Activated T-helper 1 cell treated with anti-CD3 and anti-CD28 coated beads, Interleukin-2, amount 50 U/mL, for 16 hours (primary cell): ENCODE data around the gene PHF21B.
"Not testable (repeated sequence)": the region's sequence is repeated elsewhere in the genome, so short reads cannot be mapped to it uniquely, and the experiment has no call there.

ENCODE experiments used
- DNase-seq, 2 donors: peaks; one replicate each; pipeline ENCODE4 v3.0.0-alpha.2; 2020; ENCODE audit warnings: low read depth in 1 of 2, low spot score in 1 of 2

The PHF21B gene

DNA sequence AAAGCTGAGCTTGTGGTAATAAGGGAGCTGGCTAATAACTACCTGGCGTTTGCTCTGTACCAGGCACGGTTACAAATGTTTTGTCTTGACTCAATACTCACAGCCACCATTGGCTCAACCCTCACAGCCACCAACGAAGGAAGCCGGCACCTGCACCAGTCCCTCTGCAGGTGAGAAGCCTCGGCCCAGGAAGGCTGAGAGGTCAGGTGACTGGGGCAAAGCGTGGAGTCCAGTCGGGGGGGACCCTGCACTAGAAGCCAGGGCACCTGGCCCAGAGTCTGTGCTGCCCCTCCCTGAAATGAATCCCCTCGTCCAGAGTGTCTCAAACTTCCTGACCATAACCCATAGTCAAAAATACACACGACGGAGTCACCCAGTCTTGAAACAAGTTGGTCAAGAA, 90.1 kb downstream of the PHF21B start:
- DNase-seq = no peak

DNA sequence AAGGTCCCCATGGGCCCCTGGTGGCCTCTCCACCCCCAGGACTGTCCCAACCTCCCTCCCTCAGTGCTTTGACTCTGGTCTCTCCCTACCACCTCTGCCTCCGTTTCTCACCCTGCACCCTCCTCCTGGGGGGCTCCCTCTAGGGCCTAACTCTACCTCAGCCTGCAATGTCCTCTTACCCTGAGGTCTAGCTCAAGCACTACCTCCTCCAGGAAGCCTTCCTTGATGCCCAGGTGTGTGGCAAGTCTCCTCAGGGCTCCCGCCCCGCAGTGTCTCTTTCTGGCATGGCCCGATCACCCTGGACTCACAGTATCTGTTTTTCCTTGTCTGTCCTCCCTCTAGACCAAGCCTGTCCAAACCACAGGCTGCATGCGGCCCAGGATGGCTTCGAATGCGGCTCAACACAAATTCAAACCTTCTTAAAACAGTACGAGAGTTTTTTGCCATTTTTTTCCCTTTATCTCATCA, 90.8 kb downstream of the PHF21B start:
- no peak for DNase-seq

DNA sequence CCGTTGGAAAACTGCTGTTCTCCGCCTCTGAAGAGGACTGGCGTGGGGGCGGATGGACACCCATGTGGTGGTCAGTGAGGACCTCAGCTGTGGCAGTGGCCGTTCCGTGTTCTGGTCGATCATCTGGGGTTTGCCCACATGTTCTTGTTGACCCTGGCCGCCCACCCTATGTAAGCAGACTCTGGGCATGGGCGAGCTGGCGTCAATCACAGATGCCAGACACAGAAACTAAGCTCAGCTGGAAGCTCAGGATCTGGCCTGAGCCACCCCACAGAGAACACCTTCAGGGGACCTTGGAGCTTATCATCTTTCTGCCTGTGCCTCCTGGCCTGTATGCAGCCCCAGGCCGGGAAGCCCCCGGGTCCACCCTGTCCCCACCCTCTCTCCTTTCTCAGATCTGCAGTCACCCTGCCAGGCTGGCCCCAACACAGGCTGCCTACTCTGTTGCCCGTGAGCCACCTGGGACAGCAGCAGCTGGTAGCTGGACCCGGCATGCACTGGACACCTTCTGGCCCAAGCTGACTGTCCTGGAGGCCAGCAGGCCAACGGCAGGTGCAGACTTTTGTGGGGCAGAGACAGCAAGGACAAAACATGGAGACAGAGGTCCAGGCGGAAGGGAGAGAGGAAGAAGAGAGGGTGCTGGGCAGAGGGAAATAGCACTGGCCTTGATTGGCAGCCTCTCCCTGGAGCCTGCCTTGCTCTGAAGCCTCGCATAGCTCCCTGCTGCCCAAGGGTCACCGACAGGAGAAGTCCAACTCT, 91.5 kb downstream of the PHF21B start:
- DNase-seq = no peak

DNA sequence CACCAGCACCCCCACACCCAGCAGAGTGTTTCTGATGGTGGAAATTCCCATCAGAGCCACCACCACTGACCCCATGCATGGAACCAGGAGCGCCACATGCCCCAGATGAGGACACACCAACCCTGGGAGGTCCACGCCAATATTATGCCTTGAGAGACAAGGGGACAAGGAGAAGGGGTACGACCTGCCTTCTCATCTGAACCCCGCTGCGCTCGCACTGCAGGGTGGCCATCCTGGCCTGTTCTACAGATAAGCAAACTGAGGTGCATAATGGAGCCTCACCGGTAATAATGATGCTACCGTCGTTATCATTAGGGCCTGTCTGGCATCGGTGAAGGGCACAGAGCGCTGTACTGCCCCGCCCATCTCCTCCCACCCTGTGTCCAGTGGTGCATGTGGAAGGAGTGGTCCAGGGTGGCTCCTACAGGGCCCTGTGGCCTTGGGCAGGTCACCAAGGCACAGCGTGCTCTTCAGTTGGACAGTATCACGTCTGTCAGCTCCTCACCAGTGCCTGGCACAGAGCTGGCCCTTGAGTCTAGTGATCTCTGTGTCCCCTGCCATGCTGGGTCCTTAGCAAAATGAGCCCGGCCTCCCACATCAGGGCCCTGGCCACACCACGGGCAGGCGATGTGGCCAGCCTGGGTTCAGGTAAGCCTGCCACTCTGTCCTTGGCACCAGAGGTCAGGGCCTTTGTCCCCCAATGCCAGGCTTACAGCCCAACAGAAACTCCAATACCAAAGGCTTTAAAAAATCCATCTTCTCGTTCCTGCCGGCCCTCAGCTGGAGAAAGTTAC, 92.2 kb downstream of the PHF21B start:
- no peak for DNase-seq

DNA sequence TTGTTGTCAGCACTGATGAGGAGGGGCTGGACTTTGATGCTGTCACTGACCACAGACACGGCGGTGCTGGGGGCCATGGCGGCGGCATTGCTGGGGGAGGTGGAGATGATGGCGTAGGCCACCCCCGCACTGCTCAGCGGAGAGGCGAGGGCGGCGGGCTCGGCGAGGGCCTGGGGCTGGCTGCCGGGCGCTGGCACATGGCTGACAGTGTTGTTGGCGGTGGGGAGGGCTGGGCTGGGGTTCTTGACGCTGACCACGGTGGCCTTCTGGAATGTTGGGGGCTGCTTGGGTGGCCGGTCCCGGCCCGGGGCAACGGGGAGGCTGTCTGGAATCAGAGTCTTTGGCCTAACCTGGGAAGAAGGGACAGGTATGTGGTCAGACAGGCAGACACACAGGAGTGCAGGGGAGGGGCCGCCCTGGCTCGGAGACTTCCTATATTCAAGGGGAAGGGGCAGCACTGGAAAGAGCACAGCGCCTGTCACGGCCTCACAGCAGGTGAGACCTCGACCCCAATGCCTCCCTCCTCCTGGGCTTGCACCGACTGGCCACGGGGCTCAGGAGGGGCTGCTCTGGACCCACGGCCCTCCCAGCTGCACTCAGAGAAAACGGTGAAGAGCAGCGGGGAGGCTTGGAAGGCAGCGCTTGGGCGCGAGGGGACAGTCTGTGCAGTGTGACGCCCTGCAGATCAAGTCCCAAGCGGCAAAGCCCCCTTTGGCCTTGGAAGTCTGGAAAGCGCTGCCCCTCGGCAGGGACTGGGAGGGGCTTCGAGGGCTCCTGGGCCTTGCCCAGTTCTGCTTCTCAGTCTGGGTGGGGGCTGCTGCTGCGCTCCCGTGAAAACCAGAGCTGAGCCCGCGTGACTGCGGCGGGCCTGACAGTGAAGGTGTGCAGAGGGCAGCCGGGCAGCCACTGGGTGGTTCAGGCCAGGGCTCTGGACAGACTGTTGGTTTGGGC, 93.2 kb downstream of the PHF21B start:
- DNase-seq = no peak

DNA sequence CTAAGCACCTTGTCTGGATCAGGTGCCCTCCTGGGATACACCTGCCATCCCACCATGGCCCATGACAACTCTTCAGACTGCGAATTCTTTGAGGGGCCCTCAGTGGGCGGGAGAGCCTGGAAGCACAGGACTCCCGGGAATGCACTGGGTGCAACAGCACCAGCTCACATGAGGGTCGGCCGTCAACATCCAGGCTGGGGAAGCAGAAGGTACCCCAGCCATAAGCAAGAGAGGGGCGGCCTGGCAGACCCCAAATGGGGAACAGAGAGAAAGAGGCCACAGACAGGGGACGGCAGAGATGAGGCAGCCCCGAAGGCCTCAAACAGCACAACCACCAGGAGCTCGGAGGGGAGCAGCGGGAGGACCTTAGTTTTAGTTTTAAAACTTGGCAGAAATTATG, 94.4 kb downstream of the PHF21B start:
- no peak for DNase-seq

DNA sequence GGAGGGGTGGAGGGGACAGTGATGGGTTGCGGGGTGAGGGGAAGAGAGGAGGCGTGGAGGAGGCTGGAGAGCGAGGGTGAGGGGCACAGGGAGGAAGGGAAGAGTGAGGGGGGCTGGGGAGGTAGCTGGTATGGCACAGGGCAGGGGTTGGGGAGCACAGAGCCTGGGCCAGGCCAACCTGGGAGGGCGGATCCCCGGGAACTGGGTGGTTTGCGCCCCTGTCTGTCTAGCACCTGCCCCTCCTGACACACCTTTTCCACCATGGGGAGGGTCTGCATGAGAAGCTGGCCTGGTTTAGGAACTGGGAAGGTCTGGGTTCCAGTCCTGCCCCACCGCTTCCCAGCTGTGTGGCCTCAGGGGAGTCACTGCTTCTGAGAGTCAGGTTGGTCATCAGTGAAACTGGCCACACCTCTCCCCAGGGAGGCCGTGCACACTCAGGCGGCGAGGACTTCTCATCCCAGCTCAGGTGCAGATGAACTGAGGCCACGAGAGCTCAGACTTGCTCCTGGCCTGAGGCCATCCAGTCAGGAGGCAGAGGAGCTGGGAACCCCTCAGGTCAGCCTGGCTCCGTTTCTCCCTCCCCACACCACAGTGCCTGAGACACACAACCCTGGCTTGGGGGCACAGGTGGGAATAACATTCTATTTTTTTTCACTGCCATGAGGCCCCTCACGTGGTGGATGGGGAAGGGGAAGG, 95.6 kb downstream of the PHF21B start:
- no peak for DNase-seq

DNA sequence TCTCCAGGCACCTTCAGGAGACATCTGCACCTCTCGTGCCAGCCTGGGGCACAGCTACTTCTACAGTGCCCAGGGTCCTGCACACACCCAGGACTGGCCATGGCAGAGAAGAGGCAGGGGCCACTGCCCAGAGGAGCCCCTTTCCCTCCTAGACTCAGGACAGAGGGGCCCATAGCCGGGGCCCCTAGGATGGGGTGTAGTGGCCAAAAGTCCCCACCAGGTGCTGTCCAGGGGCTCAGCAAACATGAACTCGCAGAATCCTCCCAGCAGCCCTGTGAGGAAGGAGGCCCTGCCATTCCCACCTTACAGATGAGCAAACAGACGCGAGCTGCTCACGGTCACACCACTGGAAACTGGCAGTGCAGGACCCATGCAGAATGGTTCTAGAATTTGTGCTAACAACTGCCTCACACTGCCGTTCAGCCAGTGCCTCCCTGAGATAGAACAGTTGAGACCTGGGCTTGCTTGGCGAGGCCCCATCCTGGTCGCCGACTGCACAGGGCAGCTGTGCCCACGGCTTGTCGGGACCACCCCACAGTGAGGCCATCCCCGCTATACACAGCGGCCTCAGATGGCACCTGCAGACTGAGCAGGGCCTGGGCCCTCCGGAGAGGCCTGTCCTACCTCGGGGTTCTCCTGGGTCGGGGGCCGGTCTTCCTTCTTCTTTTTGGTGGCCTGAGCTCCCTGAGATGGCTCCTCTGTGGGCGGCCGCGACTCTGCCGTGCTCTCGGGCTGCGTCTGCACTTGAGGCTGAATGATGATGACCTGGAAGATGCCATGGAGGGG, 96.4 kb downstream of the PHF21B start:
- no peak for DNase-seq

DNA sequence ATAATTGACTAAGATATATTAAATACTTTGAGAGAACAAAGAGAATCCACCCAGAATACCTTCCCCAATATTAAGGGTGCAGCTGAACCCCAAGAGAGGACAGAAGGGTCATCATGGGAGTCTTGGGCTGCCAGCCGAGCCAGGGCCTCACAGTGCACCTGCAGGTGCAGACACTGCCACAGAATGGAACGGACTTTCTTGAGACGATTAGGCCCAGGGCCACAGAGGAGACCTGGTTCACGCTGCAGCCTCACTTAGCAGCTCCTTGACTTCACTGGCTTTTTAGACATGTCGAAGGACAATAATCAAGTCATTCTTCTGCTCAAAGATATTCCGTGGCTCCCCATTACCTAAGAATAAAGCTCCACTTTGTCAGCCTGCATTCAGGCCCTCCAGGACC, 100.6 kb downstream of the PHF21B start:
- DNase-seq = no peak

DNA sequence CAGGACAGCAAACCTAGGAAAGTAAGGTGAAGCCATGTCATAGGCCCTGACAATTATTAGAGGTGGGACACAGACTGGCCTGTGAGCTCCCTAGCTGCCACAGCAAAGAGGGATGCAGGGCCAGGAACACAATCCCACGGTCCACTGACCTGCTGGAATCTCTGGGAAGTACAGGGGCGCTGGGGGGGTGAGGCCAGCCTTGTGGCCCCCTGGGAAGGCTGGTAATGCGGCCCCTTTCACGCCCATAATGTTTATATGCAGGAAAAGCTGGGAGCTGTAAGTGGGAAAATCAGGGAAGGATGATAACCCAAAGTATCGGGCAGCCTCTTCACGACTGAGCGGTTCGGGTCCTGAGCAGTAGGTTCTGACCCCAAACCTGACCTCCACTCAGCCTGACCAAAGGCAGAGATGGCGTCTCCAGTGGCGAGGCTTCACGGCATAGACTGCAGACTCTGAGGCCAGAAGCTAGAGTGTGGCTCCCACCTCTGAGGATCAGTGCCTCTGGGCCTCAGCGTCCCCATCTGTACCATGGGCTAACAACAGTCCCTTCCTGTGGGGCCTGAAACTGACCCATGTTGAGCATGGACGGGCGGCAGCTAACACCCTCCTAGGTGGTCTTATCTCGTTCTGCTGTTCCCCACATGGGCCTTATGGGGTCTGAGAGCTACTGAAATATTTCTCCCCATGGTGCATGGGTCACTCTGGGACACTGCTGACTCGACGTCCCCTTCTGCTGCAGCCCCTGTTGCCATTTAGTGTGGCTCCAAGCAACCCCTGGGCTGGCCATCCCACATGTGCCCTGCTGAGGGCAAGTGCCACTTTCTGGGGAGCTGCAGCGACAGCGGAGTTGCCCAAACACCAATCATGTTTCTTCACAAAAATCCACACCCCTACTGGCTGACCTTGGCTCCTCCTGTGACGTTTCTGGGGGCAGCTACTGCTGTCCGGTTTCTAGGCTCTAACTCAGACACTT, 101.8 kb downstream of the PHF21B start:
- DNase-seq = no peak

DNA sequence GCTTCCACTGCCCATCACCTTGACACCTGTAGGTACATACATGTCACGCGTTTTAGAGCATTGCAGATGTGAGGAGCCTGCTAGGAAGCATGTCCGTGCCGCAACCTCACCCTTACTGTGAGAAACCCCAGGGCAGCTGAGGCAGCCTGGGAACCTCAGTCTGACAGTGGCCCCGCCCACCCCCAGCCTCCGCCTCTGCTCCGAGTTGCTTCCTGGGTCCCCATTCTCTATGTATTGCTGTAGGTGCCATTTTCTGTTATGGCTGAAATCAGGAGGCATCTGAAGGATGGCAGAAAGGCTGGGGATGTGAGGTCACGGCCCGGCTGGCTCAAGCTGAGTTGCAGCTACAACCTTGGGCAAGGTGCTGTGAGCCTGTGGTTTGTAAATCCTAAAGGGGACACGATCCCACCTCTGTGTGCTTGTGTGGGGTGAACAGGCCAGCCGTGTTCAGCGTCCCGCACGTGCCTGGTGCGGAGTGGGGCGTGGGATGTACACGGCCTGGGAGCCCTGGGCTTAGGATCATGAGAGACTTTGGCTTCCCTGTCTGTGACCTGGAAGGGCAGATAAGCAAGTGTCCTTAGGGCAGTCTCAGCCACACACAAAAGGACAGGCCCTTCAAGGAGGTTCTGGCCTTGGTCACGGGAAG, 102.7 kb downstream of the PHF21B start:
- DNase-seq = no peak

DNA sequence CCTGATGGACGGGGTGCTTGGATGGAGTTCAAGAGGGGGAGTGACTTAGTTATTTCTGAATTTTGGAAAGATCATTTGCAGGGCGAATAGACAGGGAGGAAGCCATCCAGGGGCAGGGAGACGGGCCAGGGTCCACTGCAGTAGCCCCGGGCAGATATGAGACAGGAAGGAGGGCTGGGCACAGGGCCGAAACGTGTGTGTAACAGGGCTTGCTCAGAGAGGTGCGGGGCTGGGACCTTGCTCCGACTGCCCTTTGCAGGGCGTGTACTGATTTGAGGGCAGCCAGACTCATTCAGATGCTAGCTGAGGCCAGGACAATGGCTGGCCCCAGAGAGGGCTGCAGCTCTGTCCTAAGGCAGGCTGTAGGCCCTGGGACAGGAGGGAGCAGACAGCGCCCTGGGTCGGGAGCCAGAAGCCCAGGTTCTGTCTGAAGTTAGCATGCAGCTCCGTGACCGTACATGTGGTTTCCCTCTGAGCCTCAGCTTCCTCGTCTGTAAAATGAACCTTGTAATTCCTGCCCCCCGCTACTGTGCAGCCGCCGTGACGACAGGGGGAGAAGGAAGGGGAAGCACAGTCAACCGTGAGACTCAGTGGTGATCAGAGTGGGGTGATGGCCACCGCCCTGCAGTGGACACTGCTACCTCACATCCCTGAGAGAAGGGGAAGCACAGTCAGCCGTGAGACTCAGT, 103.4 kb downstream of the PHF21B start:
- no peak for DNase-seq

DNA sequence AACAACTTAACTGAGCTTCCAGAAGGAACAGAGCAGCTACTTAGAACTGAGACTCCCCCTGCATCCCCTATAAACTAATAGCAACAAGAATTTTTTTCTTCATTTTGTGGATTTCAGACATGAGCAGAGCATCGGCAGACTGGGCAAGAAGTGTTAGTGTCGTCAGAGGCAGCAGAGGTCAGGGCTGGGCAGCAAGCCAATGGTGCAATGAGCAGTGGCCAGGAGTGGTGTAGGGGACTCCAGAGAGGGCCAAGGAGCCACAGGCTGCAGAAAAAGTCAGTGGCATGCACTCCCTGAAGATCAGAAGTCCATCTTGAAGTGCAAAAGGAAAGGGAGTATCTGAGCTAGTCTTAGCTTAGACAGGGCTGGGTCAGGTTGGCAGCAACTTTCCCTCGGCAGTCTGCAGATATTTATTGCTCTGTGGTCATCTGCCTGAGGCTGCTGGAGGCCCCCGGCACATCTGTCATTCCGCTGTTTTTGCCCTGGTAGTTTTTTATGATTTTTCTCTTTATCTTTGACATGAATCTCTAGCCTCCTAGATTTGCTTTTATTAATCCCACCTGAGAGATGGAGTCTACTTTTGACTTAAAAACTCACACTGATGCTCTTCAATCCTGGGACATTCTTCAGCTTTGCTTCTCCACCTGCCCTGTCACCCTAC, 105.2 kb downstream of the PHF21B start:
- not testable (repeated sequence) for DNase-seq

DNA sequence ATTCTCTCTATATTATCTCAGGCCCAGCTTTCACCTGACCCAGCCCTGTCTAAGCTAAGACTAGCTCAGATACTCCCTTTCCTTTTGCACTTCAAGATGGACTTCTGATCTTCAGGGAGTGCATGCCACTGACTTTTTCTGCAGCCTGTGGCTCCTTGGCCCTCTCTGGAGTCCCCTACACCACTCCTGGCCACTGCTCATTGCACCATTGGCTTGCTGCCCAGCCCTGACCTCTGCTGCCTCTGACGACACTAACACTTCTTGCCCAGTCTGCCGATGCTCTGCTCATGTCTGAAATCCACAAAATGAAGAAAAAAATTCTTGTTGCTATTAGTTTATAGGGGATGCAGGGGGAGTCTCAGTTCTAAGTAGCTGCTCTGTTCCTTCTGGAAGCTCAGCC, 106.6 kb downstream of the PHF21B start:
- not testable (repeated sequence) for DNase-seq

DNA sequence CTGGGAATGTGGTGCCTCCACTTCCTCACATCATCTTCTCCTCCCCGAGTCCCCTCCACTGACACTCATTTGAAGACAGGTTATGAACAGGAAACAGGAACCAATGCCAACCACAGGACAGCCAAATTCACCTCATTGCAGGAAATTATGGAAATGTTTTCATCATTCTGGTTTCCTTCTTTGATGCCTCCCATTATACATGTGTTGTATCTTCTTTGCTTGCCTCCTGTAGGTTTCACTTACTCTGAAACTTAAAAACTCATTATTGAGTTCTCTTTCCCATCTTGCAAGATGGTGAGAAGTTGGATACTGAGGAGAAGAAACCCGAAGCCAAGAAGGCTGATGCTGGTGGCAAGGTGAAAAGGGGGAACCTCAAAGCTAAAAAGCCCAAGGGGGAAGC, 108.5 kb downstream of the PHF21B start:
- DNase-seq = no peak

DNA sequence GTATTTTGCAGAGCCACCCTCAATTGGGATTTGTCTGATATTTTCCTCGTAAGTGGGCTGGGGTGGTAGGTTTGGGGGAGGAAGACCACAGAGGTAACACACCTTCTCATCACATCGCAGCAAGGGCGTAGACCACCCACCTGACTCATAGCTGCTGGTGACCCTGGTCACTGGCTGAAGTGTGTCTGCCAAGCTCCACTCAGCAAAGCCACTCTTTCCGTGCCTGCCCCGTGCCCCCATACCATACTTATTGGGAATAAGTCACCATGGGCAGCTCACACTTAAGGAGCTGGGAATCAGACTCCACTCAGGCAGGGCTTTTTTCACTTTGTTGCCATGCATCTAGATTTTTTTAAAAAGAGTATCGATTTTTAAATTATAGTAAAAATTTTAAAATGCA, 111.6 kb downstream of the PHF21B start:
- no peak for DNase-seq
